KMS-11 (cell line): ENCODE results near the gene RAB24.

Source experiments
- H2AFZ ChIP-seq: fragments of 200-600 bp; sonication (generic); 2 replicates; pipeline ENCODE4 v1.6.1; 2016; ENCODE audit warnings: antibody characterized with exemption, mixed run types, low read depth
- H3K27ac ChIP-seq: fragments of 200-600 bp; sonication (generic); 2 replicates; pipeline ENCODE4 v1.6.1; 2016; ENCODE audit warnings: mild to moderate bottlenecking, mixed run types
- H3K27me3 ChIP-seq: fragments of 200-600 bp; sonication (generic); 2 replicates; pipeline ENCODE4 v1.6.1; 2017; ENCODE audit warnings: mild to moderate bottlenecking, low read depth, mixed run types, moderate library complexity; ENCODE audit not compliant: insufficient read depth
- H3K36me3 ChIP-seq: fragments of 200-600 bp; sonication (generic); 2 replicates; pipeline ENCODE4 v1.6.1; 2017; ENCODE audit warnings: mild to moderate bottlenecking, mixed run types; ENCODE audit not compliant: insufficient read depth
- H3K4me1 ChIP-seq: fragments of 200-600 bp; sonication (generic); 2 replicates; pipeline ENCODE4 v1.6.1; 2016; ENCODE audit warnings: mild to moderate bottlenecking, low read depth, mixed run types; ENCODE audit not compliant: poor library complexity, severe bottlenecking
- H3K4me2 ChIP-seq: fragments of 200-600 bp; sonication (generic); 2 replicates; pipeline ENCODE4 v1.7.0; 2016; ENCODE audit warnings: mild to moderate bottlenecking, mixed run types
- H3K4me3 ChIP-seq: fragments of 200-600 bp; sonication (generic); IDR thresholded peaks from 2 replicates; pipeline ENCODE4 v1.6.1; 2017; ENCODE audit warnings: low read depth, low read length, mixed read lengths; ENCODE audit not compliant: insufficient read depth
- H3K79me2 ChIP-seq: fragments of 200-600 bp; sonication (generic); 2 replicates; pipeline ENCODE4 v1.6.1; 2016; ENCODE audit warnings: low read depth, mixed run types; ENCODE audit not compliant: insufficient read depth
- H3K9ac ChIP-seq: fragments of 200-600 bp; sonication (generic); 2 replicates; pipeline ENCODE4 v1.6.1; 2016; ENCODE audit warnings: mild to moderate bottlenecking, mixed run types
- H4K20me1 ChIP-seq: fragments of 200-600 bp; sonication (generic); 2 replicates; pipeline ENCODE4 v1.6.1; 2016; ENCODE audit warnings: mild to moderate bottlenecking, mixed run types; ENCODE audit not compliant: insufficient read depth
- CTCF ChIP-seq: fragments of 200-600 bp; sonication (generic); conservative IDR thresholded peaks from 2 replicates; pipeline ENCODE4 v1.6.1; 2017; ENCODE audit warnings: low read depth, mild to moderate bottlenecking, antibody characterized with exemption, low read length, moderate library complexity, mixed read lengths

The RAB24 gene

GRCh38 chr5:177288191-177288590 lies 15.3 kb downstream of the RAB24 start:
- H3K4me1 ChIP-seq, result peaks cover 32% of the 10 kb centered on the region
- H3K79me2 ChIP-seq, result no peaks in the 10 kb centered on the region
- H3K27me3 ChIP-seq, result no peaks in the 10 kb centered on the region
- H3K4me2 ChIP-seq, result no peak overlapping the region
- H4K20me1 ChIP-seq, result no peaks in the 10 kb centered on the region
- no peak overlapping the region for H3K9ac ChIP-seq
- no peak overlapping the region for H2AFZ ChIP-seq
- no peak overlapping the region for H3K27ac ChIP-seq
- no peaks in the 10 kb centered on the region; the same call in 1 of the 2 replicates for H3K36me3 ChIP-seq
- TF ChIP-seq CTCF, result no peak
- no peak overlapping the region for H3K4me3 ChIP-seq

- Histone ChIP-seq H3K27ac (no peak overlapping the region), H3K27me3 (no peaks in the 10 kb centered on the region), H3K79me2 (no peaks in the 10 kb centered on the region), H3K36me3 (no peaks in the 10 kb centered on the region), H3K4me3 (no peak overlapping the region), H3K4me2 (no peak overlapping the region), H3K4me1 (no peaks in the 10 kb centered on the region), H4K20me1 (no peaks in the 10 kb centered on the region), H3K9ac (no peak overlapping the region), H2AFZ (no peak overlapping the region)
- TF ChIP-seq CTCF, result no peak
Observed at GRCh38 chr5:177276886-177277285, 26.6 kb downstream of the RAB24 start.

GRCh38 chr5:177275883-177276282 lies 27.6 kb downstream of the RAB24 start:
- Histone ChIP-seq H2AFZ (no peak overlapping the region), H3K27ac (no peak overlapping the region), H3K4me1 (no peaks in the 10 kb centered on the region), H3K79me2 (no peaks in the 10 kb centered on the region), H4K20me1 (no peaks in the 10 kb centered on the region), H3K36me3 (no peaks in the 10 kb centered on the region), H3K27me3 (no peaks in the 10 kb centered on the region), H3K4me2 (no peak overlapping the region), H3K9ac (no peak overlapping the region), H3K4me3 (no peak overlapping the region)
- no peak for TF ChIP-seq CTCF

- TF ChIP-seq CTCF, result no peak
- Histone ChIP-seq H3K4me1 (no peaks in the 10 kb centered on the region), H3K9ac (no peak overlapping the region), H2AFZ (no peak overlapping the region), H3K79me2 (no peaks in the 10 kb centered on the region), H4K20me1 (no peaks in the 10 kb centered on the region), H3K4me2 (no peak overlapping the region), H3K36me3 (no peaks in the 10 kb centered on the region), H3K4me3 (no peak overlapping the region), H3K27ac (no peak overlapping the region), H3K27me3 (no peaks in the 10 kb centered on the region)
Observed at GRCh38 chr5:177271113-177271512, 32.4 kb downstream of the RAB24 start.
